Cardiac muscle cell (in vitro differentiated cells and primary cell): ENCODE data around the gene ELFN2. TPM values are rescaled to one million over a fixed set of nuclear protein-coding genes. Genes with fewer than 3 reads are reported as not detected.
A peak's percentile ranks its signal among the peaks of the same experiment; 100 is the strongest.

Experiments
- DNase-seq, 2 donors: peaks; one replicate each; pipeline versions ENCODE4 v3.0.0 to v3.0.0-alpha.2; 2010 to 2017; ENCODE audit warnings: low read depth in 1 of 2, low spot score in 1 of 2
- H3K27ac ChIP-seq: fragments of 200-600 bp; sonication (generic); 2 replicates; pipeline ENCODE4 v1.5.1; 2016
- H3K27me3 ChIP-seq: fragments of 200-600 bp; sonication (generic); 2 replicates; pipeline ENCODE4 v1.6.0; 2016; ENCODE audit warnings: control low read depth
- H3K36me3 ChIP-seq: fragments of 200-600 bp; sonication (generic); 2 replicates; pipeline ENCODE4 v1.5.1; 2016; ENCODE audit warnings: control low read depth
- H3K4me1 ChIP-seq: fragments of 200-600 bp; sonication (generic); 2 replicates; pipeline ENCODE4 v1.8.1; 2017; ENCODE audit warnings: low read depth, mild to moderate bottlenecking, mixed run types
- H3K4me3 ChIP-seq: fragments of 200-600 bp; sonication (generic); 2 replicates; pipeline ENCODE4 v1.5.1; 2016; ENCODE audit warnings: mild to moderate bottlenecking
- H3K9me3 ChIP-seq: fragments of 200-600 bp; sonication (generic); 2 replicates; pipeline ENCODE4 v1.5.1; 2017; ENCODE audit warnings: low read depth, mild to moderate bottlenecking, control low read depth
- CTCF ChIP-seq: IDR thresholded peaks from 2 replicates; pipeline ENCODE4 v1.5.1; 2012; ENCODE audit warnings: low read depth, mild to moderate bottlenecking, low read length
- polyA plus RNA-seq: library from polyadenylated mRNA; unstranded; fragments of >200 nt; fragmentation: Nextera tagmentation; extraction: Ambion mirVana; gene quantifications from 2 replicates; pipeline ENCODE4 v1.2.1, GENCODE V29; 2016
- total RNA-seq: library from RNA; depleted of rRNA; stranded (reverse); fragments of >200 nt; gene quantifications from 2 replicates; pipeline ENCODE4 v1.2.3, GENCODE V29; 2016

The ELFN2 gene
- total and polyA plus RNA-seq, 2 experiments from 2014 or later: 0.09 TPM; not detected in 1

GRCh38 chr22:37416827-37417226 lies 10.5 kb downstream of the ELFN2 start:
- Histone ChIP-seq H3K36me3 (no peaks in the 10 kb centered on the region), H3K9me3 (no peaks in the 10 kb centered on the region), H3K4me1 (no peaks in the 10 kb centered on the region), H3K27me3 (peaks cover 42% of the 10 kb centered on the region), H3K4me3 (no peak overlapping the region), H3K27ac (no peak overlapping the region)
- DNase-seq: peak in 1 of 2 donors; percentile 28
- TF ChIP-seq CTCF: no peak

GRCh38 chr22:37416389-37416788 lies 10.9 kb downstream of the ELFN2 start:
- Histone ChIP-seq H3K4me3 (no peak overlapping the region), H3K9me3 (no peaks in the 10 kb centered on the region), H3K27me3 (peaks cover 38% of the 10 kb centered on the region), H3K36me3 (no peaks in the 10 kb centered on the region), H3K27ac (no peak overlapping the region), H3K4me1 (no peaks in the 10 kb centered on the region)
- no peak for TF ChIP-seq CTCF
- no peak for DNase-seq

GRCh38 chr22:37415210-37415609 lies 12.1 kb downstream of the ELFN2 start:
- H3K27me3 ChIP-seq: peaks cover 26% of the 10 kb centered on the region
- H3K27ac ChIP-seq: no peak overlapping the region
- TF ChIP-seq CTCF: no peak
- H3K36me3 ChIP-seq: no peaks in the 10 kb centered on the region
- H3K4me3 ChIP-seq: no peak overlapping the region
- peaks cover 2% of the 10 kb centered on the region for H3K4me1 ChIP-seq
- no peaks in the 10 kb centered on the region for H3K9me3 ChIP-seq
- DNase-seq: no peak

GRCh38 chr22:37414288-37414687 lies 13.0 kb downstream of the ELFN2 start:
- Histone ChIP-seq H3K4me1 (peaks cover 7% of the 10 kb centered on the region), H3K9me3 (no peaks in the 10 kb centered on the region), H3K36me3 (no peaks in the 10 kb centered on the region), H3K4me3 (no peak overlapping the region), H3K27me3 (peaks cover 17% of the 10 kb centered on the region), H3K27ac (no peak overlapping the region)
- DNase-seq: no peak
- TF ChIP-seq CTCF: no peak

- TF ChIP-seq CTCF: no peak
- peaks cover 9% of the 10 kb centered on the region for H3K4me1 ChIP-seq
Measured at GRCh38 chr22:37413546-37413945, 13.7 kb downstream of the ELFN2 start.

More at GRCh38 chr22:37413546-37413945, 13.7 kb downstream of the ELFN2 start:
- H3K27ac ChIP-seq: no peak overlapping the region
- H3K27me3 ChIP-seq: peaks cover 9% of the 10 kb centered on the region
- no peaks in the 10 kb centered on the region for H3K36me3 ChIP-seq
- H3K9me3 ChIP-seq: no peaks in the 10 kb centered on the region
- no peak overlapping the region for H3K4me3 ChIP-seq
- no peak for DNase-seq
